PC-3 (cell line): ENCODE data around the gene FXR2.

ENCODE experiments used
- EZH2 ChIP-seq: fragments of 300-600 bp; sonication (generic); IDR thresholded peaks from one replicate; pipeline ENCODE4 v1.6.1; 2017; ENCODE audit warnings: antibody characterized with exemption, mild to moderate bottlenecking, low read length; ENCODE audit not compliant: unreplicated experiment
- EZH2phosphoT487 ChIP-seq: fragments of 300-600 bp; sonication (generic); IDR thresholded peaks from 2 replicates; pipeline ENCODE4 v1.6.1; 2018; ENCODE audit warnings: mild to moderate bottlenecking, antibody characterized with exemption, low read length, borderline replicate concordance
- TF ChIP-seq, protein P1 (sequence below): fragments of 300-600 bp; sonication (generic); conservative IDR thresholded peaks from 2 replicates; pipeline ENCODE4 v1.5.1; 2017; ENCODE audit warnings: antibody characterized with exemption, low read depth, mild to moderate bottlenecking, low read length

DNA sequence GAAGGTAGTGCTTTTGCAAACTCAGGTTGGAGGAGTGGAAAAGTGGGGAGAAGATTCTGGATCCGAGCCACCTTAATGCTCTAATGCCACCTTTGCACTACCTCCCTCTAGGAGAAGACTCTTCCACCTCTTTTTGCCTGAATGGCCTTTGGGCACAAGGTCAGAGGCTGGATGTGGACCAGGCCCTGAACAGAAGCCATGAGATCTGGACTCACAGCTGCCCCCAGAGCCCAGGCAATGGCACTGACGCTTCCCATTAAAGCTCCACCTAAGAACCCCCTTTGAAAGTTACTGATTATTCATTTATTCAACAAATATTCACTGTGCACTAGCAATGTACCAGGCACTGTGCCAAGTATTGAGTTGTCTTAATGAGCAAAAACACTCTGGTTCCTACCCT lies 18.4 kb upstream of the FXR2 start:
- TF ChIP-seq, protein P1, sequence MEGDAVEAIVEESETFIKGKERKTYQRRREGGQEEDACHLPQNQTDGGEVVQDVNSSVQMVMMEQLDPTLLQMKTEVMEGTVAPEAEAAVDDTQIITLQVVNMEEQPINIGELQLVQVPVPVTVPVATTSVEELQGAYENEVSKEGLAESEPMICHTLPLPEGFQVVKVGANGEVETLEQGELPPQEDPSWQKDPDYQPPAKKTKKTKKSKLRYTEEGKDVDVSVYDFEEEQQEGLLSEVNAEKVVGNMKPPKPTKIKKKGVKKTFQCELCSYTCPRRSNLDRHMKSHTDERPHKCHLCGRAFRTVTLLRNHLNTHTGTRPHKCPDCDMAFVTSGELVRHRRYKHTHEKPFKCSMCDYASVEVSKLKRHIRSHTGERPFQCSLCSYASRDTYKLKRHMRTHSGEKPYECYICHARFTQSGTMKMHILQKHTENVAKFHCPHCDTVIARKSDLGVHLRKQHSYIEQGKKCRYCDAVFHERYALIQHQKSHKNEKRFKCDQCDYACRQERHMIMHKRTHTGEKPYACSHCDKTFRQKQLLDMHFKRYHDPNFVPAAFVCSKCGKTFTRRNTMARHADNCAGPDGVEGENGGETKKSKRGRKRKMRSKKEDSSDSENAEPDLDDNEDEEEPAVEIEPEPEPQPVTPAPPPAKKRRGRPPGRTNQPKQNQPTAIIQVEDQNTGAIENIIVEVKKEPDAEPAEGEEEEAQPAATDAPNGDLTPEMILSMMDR = no peak
- TF ChIP-seq EZH2 (no peak), EZH2phosphoT487 (no peak)
